Raji (cell line): ENCODE data around the gene LMBR1.

Experiments
- POLR2A ChIP-seq: IDR thresholded peaks from 2 replicates; pipeline ENCODE4 v1.6.1; 2011; ENCODE audit warnings: low read depth, low read length, control low read depth; ENCODE audit not compliant: insufficient read depth

The LMBR1 gene

DNA sequence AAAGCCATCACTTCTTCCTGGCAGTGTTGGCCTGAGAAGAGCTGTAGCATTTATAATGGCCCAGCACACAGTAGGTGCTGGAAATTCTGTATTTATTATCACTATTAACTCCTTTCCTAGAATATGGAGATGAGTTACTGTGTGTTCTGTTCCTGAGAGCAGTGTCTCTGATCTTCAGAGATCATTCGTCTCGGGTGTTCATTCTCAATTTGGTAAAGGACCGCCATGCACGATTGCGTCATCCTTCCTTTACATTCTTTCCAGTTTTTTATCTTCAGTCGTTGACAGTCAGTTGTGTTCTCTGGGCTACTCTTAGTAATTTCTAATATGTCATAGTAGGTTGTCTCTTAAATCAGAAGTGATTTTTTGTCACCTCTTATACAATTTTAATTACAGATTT, 233.8 kb downstream of the LMBR1 start:
- TF ChIP-seq POLR2A = no peak

DNA sequence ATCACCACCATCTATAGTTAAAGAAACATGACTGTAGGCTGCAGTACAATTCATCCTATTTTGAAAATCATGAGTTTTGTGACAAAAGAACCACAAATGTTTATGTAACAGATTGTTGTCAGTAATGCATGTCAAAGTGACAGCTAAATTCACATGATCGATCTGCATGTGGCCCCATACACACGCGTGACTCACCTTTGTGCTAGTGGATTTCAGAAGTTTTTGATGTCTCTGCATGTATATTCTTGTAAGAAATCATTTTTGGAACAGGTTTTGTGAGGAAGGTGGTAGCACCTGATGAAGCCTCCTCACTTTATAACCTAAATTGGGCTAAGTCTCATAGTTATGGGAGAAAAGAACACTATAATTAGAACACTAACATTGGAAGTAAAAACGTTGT, 235.3 kb downstream of the LMBR1 start:
- no peak for TF ChIP-seq POLR2A

DNA sequence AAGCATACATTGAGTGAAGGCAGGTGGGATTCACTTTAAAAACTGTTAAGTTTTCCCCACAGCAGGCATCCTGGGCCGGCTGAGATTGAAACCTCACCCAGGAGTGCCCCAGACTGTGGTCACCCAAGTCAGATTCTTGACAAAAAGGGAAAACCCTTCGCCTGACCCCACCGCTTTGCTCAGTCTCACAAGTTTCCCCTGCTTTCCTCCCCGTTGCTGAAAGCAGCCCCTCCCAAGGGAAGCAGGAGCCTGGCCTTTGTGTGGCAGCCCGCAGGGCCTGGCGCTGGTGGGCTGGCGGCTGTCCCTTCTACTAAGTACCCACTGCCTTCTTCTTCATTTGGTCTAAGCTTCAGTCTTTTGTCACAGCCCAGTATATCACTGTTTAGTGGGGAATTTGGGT, 236.4 kb downstream of the LMBR1 start:
- no peak for TF ChIP-seq POLR2A

DNA sequence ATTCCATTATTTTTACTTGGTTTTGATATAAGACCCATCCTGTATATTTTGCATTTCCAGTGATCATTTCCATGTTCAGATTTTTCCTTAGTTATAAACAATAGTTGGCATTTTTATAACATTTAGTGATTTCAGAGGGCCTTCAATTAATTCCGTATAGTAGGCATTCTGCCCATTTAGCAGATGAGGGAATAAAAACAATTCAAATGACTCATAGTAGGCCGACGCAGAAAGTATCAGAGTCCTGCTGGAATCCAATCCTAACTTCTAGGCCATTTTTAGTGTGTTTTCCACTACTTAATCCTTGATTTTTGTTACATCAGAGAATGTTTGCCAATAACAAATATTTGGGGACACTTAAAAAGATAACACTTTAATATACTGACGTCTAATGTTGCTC, 237.0 kb downstream of the LMBR1 start:
- TF ChIP-seq POLR2A = no peak

DNA sequence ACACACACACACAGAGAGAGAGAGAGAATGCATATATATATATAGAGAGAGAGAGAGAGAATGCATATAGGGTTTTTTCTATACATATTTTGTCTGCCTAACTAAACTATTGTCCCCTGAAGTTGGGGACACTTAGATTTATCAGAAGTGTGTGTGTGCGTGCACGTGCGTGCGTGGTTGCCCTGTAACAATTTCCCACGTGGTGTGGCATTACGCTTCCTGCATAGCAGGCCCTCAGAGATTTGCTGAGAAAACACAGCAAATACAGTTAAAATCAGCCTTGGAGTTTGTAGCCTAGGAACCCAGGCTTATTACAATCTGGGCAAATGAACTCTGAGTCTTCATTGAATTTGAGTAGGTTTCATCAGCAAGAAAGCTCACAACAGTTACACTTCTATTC, 237.7 kb downstream of the LMBR1 start:
- no peak for TF ChIP-seq POLR2A

DNA sequence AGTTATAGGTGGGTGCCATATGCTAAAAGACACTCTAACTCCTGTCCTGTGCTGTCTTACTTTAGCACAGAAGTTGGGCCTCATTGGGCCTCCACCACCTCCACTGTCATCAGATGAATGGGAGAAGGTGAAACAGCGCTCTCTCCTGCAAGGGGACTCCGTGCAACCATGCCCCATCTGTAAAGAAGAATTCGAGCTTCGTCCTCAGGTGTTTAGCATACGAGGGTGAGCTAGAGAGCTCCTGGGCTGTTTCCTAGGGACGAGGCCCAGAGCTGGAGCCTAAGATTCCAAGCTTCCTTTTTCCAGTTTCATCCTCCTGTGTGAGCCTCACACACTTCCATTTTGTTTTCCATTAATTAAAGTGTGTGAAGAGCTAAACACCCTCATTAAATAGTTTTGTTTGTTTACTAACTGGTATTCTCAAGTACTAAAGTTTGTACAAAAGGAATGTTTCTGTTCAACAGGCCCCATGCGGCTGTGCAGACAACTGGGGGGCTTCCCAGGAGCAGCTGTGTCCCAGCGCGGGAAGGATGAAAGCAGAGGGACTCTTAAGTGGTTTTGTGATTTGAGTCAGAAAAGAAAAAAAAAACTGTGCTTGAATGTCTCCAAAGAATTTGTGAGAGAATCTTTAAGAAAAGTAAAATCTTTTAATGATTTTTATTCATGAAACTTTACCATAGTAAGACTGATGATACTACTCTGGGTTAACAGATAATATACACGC, 238.3 kb downstream of the LMBR1 start:
- no peak for TF ChIP-seq POLR2A

DNA sequence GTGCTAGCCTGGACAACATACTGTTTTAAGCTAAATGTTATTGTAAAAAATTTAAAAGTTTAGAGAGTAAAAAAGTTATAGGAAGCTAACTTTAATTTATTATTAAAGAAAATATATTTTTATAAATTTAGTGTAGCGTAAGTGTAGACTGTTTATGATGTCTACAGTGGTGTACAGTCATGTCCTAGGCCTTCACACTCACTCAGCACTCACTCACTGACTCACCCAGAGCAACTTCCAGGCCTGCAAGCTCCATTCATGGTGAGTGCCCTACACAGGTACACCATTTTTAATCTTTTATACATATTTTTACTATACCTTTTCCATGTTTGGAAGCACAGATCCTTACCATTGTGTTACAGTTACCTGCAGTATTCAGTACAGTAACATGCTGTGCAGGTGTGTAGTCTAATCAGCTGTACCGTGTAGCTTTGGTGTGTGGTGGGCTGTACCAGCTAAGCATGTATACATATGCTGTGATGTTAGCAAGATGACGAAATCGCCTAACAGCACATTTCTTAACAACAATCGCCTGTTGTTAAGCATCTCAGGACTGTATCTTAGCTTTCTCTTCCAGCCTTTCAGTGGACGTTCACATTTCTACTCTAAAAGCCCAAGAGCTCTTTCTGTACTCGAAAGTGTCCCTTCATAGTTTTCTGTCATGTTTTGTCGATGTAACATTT, 240.0 kb downstream of the LMBR1 start:
- no peak for TF ChIP-seq POLR2A

DNA sequence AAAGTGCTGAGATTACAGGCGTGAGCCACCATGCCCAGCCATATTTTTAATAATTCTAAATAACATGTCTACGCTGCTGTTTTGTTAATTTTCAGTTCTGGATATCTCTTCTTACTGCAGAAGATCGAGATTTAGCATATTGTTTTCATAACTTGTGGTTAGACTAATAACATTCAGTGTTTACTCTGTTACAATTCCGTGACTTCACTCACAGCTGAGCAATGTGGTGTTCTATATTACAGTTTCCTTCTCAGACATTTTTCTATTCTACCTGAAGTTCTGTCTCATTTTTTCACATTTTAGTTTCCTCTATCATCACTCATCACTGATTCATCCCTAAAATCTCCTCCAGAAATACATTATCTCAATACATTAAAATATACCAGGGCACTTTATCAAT, 241.5 kb downstream of the LMBR1 start:
- no peak for TF ChIP-seq POLR2A

DNA sequence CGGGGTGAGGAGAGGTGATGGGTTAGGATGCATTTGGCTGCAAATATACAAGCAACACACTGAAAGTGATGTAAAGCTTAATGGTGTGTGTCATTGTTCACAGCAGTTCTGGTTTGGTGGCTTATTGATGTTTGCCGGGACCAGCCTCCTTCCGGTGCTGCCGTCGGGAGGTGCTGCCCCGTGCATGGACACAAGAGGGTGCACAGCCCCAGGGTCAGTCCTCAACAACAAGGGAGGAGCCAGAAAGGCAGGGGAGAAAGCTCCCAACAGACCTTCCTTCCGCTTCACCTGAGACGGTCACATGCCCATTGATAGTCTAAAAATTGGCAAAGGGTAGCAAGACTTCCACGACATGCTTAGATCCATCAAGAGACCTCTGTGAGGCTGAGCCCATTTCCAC, 242.9 kb downstream of the LMBR1 start:
- TF ChIP-seq POLR2A = no peak

DNA sequence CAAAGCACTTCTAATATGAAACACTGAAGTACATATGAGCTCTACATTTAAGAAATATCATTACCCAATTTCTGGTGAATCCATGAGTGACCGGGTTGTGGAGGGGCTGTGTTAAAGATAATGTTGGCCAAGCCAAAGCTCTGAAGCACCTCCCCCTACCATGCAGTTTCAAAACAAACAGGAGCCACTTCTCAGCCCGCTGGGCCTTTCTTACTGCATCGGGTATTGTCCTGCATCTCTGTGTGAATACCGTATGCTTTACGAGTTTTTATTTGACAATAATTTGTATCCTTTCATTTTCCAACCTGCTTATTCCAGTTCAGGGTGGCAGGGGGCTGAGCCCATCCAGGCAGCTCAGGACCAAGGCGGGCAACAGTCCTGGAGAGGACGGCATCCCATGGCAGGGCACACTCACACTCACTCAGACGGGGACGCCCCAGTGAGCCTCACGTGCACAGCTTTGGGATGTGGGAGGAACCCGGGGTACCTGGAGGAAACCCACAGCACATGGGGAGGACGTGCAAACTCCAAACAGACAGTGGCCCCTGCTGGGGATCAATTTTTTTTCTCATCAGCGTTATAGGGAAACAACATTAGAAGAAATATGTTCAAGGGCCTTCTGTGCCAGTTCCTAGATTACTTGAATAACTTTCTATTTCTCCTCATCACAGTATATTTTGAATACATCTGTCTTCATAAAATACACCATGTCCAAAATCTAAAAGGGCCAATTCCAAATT, 250.5 kb downstream of the LMBR1 start:
- no peak for TF ChIP-seq POLR2A

DNA sequence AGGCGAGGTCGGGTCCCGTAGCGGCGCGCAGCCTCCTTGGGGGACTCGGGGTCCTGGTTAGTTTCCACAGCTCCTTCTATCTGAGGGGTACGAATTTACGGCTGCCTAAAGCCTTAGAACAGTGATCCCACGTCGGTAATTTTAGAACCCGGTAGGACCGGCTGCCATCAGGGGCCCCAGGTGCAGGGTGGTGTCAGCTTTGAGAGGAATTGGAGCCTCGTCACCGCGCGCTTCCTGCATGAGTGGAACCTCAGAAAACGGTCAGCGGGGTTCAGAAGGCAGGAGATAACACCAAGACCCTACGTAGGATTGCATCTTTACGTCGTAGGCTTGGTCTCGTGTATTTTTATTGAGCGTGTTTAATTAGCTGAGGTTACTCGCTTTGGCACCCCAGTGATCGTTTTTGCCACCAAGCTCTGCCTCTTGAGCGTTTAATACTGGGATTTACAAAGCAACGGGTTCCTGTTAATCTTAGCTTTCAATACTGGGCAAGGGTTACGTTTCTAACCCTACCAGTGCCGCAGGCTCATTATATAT, 252.0 kb downstream of the LMBR1 start:
- TF ChIP-seq POLR2A = no peak

DNA sequence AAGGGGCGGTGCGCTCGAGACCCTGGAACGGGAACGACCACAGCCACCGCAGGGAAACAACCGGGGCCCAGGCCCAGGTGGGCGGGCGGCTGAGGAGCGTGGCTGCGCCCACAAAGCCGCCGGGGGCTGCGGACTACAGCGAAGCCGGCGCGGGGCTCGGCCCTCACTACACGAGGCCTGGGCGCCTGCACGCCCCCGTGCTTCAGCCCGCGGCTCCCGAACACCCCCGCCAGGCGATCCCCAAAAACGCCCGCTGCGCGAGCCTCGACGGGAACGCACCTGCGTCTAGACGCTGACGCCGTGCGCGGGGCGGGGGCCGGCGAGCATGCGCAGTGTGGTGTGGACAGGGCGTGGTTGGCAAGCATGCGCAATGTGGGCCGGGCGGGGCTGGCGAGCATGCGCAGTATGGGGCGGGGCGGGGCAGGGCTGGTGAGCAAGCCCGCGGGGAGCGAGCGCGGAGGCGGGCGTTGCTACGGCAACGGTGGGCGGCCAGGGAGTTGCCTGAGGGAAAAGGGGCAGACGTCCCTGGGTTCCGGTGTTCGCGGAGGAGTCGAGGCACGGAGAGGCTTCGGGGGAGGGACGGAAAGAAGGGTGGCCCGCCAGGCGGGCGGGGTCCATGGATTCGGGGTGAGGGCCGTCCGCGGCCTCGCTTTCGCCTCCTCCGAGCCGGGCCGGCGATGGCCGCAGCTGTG, 252.6 kb downstream of the LMBR1 start, which contains the start of gene RNF32:
Gene RNF32, plus strand, starts transcription at position 518 of the 692 bp plus-strand sequence. CDS start 3,104 bp downstream, outside the sequence.
- TF ChIP-seq POLR2A = peak; percentile 78

DNA sequence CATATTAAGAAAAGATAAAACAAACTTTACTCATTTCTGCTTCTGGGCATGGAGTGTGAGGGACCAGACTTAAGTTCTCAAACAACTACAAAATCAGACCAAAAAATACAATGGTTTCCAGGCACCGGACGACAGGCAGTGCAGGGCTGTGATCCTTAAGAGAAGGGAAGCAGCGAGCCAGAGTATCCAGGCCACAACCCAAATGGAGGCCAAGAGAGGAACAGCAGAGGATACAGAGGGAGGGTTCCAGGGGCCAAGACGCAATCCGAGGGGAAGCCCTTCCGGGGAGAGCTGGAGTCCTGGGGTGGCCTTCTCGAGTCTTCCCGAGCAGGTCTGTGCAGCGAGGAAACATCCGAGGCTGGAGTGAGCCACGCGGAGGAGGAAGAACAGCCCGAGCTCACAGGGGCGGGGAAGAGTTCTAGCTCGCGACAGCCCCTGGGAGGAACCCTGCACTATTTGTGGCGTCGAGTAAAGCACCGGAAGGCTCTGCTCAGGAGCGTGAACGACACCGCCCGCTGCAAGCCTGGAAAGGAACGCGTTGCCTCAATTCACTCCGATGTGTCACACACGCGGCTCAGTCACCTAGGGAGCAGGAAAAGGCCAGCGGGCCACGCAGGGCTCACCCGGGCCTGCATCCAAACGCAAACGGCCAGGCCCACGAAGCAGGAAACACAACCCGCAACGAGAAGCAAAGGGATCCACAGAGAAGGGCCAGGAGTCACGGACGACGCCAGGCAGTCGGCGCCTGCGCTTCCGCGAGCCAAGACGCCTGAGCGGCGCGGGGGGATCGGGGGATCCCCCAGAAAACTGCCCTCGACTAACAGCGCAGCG, 253.3 kb downstream of the LMBR1 start:
- no peak for TF ChIP-seq POLR2A

DNA sequence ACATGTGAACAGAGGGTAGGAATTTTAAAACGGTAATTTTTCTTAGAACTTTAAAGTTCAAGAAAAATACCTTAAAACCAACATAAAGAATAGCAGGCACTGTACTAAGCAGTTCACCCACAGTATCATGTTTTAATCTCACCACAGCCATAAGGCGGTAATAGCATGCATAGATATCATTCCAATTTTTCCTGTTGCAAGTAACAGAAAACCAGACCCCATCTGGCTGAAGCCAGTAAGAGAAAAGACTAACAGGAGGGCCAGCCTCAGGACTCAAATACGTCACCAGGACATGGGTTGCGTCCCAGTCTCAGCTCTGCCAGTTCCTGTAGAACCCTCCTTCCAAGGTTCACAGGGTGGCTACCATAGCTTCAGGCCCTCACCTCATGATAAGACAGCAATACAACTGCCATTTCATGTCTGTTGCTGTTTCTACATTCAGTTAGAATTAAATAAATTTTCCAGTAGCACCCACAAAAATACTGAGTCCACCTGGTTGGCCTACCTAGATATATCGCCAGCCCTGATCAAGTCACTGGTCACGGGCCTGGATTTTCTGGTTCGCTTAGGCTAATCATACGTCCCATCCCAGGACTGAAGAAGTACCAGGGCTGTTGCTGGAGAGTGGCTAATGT, 254.4 kb downstream of the LMBR1 start:
- TF ChIP-seq POLR2A = no peak
